NT2/D1 (cell line): ENCODE results near the gene TTLL5.

ENCODE experiments used
- DNase-seq: peaks from one replicate; pipeline ENCODE4 v3.0.0-alpha.2; 2011; ENCODE audit warnings: low read depth, low spot score
- H3K27me3 ChIP-seq: 2 replicates; pipeline ENCODE4 v1.6.0; 2011; ENCODE audit warnings: mild to moderate bottlenecking; ENCODE audit not compliant: insufficient read length, insufficient read depth
- H3K36me3 ChIP-seq: 2 replicates; pipeline ENCODE4 v1.6.1; 2011; ENCODE audit warnings: mild to moderate bottlenecking, low read length, mixed read lengths; ENCODE audit not compliant: insufficient read depth, insufficient read length
- H3K4me1 ChIP-seq: 2 replicates; pipeline ENCODE4 v1.5.1; 2011; ENCODE audit not compliant: insufficient read depth, insufficient read length
- H3K4me3 ChIP-seq: 2 replicates; pipeline ENCODE4 v1.5.1; 2011; ENCODE audit warnings: low read depth; ENCODE audit not compliant: insufficient read length
- H3K9ac ChIP-seq: 2 replicates; pipeline ENCODE4 v1.6.0; 2011; ENCODE audit warnings: low read depth; ENCODE audit not compliant: insufficient read length
- H3K9me3 ChIP-seq: 2 replicates; pipeline ENCODE4 v1.5.1; 2011; ENCODE audit warnings: mild to moderate bottlenecking, low read length; ENCODE audit not compliant: insufficient read depth
- SUZ12 ChIP-seq: IDR thresholded peaks from 2 replicates; pipeline ENCODE4 v1.6.1; 2011; ENCODE audit not compliant: insufficient read length, insufficient read depth; ENCODE audit errors: extremely low read depth
- YY1 ChIP-seq: IDR thresholded peaks from 2 replicates; pipeline ENCODE4 v1.6.1; 2011; ENCODE audit not compliant: insufficient read length, insufficient read depth
- ZNF274 ChIP-seq: IDR thresholded peaks from 2 replicates; pipeline ENCODE4 v1.6.1; 2011; ENCODE audit warnings: mild to moderate bottlenecking, low read depth, low read length

The TTLL5 gene

GRCh38 chr14:75714991-75715390 is 53.9 kb downstream of the TTLL5 start:
- Histone ChIP-seq H3K9me3 (no peaks in the 10 kb centered on the region), H3K4me1 (no peaks in the 10 kb centered on the region), H3K36me3 (peaks cover 10% of the 10 kb centered on the region), H3K4me3 (no peak overlapping the region), H3K27me3 (no peaks in the 10 kb centered on the region), H3K9ac (no peak overlapping the region)
- no peak for DNase-seq
- TF ChIP-seq YY1 (no peak), SUZ12 (no peak), ZNF274 (no peak)

- no peaks in the 10 kb centered on the region for H3K27me3 ChIP-seq
- H3K4me1 ChIP-seq = no peaks in the 10 kb centered on the region
- no peak for TF ChIP-seq YY1
- no peak for TF ChIP-seq SUZ12
- TF ChIP-seq ZNF274 = no peak
- no peak overlapping the region for H3K4me3 ChIP-seq
- H3K9ac ChIP-seq = no peak overlapping the region
- peaks cover 17% of the 10 kb centered on the region for H3K36me3 ChIP-seq
- H3K9me3 ChIP-seq = no peaks in the 10 kb centered on the region
- DNase-seq = no peak
Observed at GRCh38 chr14:75715926-75716780, 55.1 kb downstream of the TTLL5 start.

GRCh38 chr14:75717729-75718128 is 56.7 kb downstream of the TTLL5 start:
- Histone ChIP-seq H3K4me3 (no peak overlapping the region), H3K36me3 (peaks cover 29% of the 10 kb centered on the region), H3K27me3 (no peaks in the 10 kb centered on the region), H3K9ac (no peak overlapping the region), H3K4me1 (no peaks in the 10 kb centered on the region), H3K9me3 (no peaks in the 10 kb centered on the region)
- DNase-seq = no peak
- TF ChIP-seq ZNF274 = no peak
- TF ChIP-seq YY1 = no peak
- no peak for TF ChIP-seq SUZ12

- peaks cover 32% of the 10 kb centered on the region for H3K36me3 ChIP-seq
- no peaks in the 10 kb centered on the region for H3K9me3 ChIP-seq
- H3K9ac ChIP-seq = no peak overlapping the region
- H3K4me1 ChIP-seq = no peaks in the 10 kb centered on the region
- TF ChIP-seq SUZ12 (no peak), YY1 (no peak), ZNF274 (no peak)
- H3K4me3 ChIP-seq = no peak overlapping the region
- no peaks in the 10 kb centered on the region for H3K27me3 ChIP-seq
- DNase-seq = no peak
Observed at GRCh38 chr14:75718199-75718598, 57.2 kb downstream of the TTLL5 start.

DNA sequence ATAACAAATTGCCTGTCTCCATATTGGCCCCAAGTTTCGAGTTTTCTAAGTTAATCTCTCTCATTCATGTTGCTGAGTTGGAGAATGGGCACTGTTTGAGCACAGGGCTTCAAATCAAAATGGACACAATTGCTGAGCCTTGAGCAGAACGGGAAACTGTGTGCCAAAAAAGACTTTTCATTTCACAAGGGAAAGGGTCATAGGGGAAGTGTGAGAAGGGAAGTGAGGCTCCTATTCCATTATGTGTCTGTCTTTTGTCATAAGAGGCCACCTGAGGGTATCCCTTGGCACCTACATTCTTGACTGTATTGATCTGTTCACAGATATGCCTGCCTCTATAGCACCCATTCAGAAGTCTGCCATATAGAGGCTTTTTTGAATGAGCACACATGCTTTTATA is 59.1 kb downstream of the TTLL5 start:
- DNase-seq = no peak
- H3K4me1 ChIP-seq = no peaks in the 10 kb centered on the region
- H3K9ac ChIP-seq = no peak overlapping the region
- peaks cover 43% of the 10 kb centered on the region for H3K36me3 ChIP-seq
- TF ChIP-seq ZNF274 = no peak
- no peak for TF ChIP-seq SUZ12
- no peak for TF ChIP-seq YY1
- no peaks in the 10 kb centered on the region for H3K9me3 ChIP-seq
- no peak overlapping the region for H3K4me3 ChIP-seq
- no peaks in the 10 kb centered on the region for H3K27me3 ChIP-seq

- H3K27me3 ChIP-seq = no peaks in the 10 kb centered on the region
- no peaks in the 10 kb centered on the region for H3K4me1 ChIP-seq
- TF ChIP-seq SUZ12 = no peak
- H3K9me3 ChIP-seq = no peaks in the 10 kb centered on the region
- peaks cover 43% of the 10 kb centered on the region for H3K36me3 ChIP-seq
- no peak for DNase-seq
- H3K9ac ChIP-seq = no peak overlapping the region
- no peak overlapping the region for H3K4me3 ChIP-seq
Observed at GRCh38 chr14:75720842-75721498, 59.9 kb downstream of the TTLL5 start.

GRCh38 chr14:75723716-75724115 is 62.7 kb downstream of the TTLL5 start:
- TF ChIP-seq ZNF274 = no peak
- no peak for TF ChIP-seq SUZ12
- no peak for TF ChIP-seq YY1
- no peaks in the 10 kb centered on the region for H3K4me1 ChIP-seq
- H3K36me3 ChIP-seq = peaks cover 38% of the 10 kb centered on the region
- DNase-seq = no peak
- peaks cover 10% of the 10 kb centered on the region for H3K9me3 ChIP-seq
- H3K27me3 ChIP-seq = no peaks in the 10 kb centered on the region
- no peak overlapping the region for H3K4me3 ChIP-seq
- no peak overlapping the region for H3K9ac ChIP-seq
